GM12873 (cell line): ENCODE measurements around the gene DRC7.

Source experiments
- TF ChIP-seq, protein P1 (sequence below): IDR thresholded peaks from 2 replicates; pipeline ENCODE4 v1.5.1; 2012; ENCODE audit warnings: low read depth, mild to moderate bottlenecking, moderate library complexity, low read length, control low read depth; ENCODE audit not compliant: insufficient read depth; ENCODE audit errors: missing control alignments

DRC7 gene

DNA sequence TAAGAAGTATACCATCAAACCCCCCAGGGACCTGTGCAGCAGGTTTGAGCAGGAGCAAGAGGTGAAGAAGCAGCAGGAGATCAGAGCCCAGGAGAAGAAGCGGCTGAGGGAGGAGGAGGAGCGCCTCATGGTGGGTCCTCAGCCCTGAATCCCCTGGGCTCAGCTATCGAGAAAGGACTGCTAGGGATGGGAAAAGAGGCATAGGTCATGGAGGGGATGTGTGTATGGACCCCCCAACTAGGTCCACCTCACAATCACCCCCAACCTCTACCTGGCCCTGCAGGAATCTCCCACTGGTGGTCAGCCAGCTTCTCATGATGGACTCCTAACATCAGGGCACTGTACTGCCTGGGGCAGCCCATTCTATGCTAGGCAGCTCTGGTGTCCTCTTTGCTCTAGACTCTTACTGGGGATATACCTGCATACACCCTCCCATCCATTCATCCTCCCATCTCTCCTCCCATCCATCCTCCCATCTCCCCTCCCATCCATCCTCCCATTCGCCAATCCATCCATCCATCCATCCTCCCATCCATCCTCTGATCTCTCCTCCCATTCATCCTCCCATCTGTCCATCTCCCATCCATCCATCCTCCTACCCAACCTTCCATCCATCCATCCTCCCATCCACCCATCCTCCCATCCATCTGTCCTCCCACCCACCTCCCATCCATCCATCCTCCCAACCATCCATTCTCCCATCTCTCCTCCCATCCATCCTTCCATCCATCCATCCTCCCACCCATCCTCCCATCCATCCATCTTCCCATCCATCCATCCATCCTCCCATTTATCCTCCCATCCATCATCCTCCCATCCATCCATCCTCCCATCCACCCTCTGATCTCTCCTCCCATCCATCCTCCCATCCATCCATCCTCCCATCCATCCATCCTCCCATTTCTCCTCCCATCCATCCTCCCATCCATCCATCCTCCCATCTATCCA is 10.6 kb downstream of the DRC7 start:
- TF ChIP-seq, protein P1, sequence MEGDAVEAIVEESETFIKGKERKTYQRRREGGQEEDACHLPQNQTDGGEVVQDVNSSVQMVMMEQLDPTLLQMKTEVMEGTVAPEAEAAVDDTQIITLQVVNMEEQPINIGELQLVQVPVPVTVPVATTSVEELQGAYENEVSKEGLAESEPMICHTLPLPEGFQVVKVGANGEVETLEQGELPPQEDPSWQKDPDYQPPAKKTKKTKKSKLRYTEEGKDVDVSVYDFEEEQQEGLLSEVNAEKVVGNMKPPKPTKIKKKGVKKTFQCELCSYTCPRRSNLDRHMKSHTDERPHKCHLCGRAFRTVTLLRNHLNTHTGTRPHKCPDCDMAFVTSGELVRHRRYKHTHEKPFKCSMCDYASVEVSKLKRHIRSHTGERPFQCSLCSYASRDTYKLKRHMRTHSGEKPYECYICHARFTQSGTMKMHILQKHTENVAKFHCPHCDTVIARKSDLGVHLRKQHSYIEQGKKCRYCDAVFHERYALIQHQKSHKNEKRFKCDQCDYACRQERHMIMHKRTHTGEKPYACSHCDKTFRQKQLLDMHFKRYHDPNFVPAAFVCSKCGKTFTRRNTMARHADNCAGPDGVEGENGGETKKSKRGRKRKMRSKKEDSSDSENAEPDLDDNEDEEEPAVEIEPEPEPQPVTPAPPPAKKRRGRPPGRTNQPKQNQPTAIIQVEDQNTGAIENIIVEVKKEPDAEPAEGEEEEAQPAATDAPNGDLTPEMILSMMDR: no peak

DNA sequence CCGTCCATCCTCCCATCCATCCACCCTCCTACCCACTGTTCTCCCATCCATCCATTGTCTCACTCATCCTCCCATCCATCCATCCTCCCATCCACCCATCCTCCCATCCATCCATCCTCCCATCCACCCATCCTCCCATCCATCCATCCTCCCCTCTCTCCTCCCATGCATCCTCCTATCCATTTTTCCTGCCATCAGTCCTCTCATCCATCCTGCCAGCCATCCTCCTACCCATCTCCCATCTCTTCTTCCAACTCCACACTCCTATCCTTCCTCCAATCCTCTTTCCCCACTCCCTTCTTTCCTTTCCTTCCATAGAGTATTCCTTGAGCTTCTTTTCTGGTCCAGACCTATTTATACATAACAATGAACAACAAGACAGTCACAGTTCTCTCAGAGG is 12.1 kb downstream of the DRC7 start:
- TF ChIP-seq, protein P1: no peak

DNA sequence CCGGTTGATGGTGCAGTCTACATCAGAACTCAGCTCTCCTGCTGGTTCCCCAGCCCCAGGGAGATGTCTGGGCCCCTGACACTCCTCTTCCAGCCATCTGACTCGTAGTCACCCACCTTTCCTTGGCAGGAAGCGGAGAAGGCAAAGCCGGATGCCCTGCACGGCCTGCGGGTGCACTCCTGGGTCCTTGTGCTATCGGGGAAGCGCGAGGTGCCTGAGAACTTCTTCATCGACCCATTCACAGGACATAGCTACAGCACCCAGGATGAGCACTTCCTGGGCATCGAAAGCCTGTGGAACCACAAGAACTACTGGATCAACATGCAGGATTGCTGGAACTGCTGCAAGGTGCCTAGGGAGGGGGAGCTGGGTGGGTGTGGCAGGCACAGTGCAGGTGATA is 12.7 kb downstream of the DRC7 start:
- TF ChIP-seq, protein P1: no peak

DNA sequence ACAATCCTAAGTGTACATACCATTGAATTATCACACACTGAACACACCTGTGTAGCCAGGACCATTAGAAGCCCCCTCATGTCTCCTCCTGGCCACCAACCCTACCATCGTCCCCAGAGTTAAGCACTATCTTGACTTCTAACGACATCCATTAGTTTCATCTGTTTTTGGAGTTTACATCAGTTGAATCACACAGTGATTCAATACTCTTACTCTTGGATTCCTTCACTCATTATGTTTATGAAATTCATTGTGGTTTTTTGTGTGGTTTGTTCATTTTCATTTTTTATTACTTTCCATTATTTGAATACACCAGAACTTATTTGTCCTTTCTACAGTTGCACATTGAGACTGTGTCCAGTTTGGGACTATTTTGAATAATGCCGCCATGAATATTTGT is 13.6 kb downstream of the DRC7 start:
- TF ChIP-seq, protein P1: no peak

DNA sequence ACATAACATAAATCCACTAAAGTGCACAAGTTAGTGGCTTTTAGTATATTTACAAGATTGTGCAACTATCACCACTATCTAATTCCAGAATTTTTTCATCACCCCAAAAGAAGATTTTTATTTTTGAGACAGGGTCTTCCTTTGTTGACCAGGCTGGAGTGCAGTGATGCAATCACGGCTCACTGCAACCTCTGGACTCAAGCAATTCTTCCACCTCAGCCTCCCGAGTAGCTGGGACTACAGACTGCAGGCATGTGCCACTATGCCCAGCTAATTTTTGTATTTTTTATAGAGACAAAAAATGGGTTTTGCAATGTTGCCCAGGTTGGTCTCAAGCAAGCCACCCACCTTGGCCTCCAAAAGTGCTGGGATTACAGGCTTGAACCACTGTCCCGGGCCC is 15.1 kb downstream of the DRC7 start:
- TF ChIP-seq, protein P1: no peak

DNA sequence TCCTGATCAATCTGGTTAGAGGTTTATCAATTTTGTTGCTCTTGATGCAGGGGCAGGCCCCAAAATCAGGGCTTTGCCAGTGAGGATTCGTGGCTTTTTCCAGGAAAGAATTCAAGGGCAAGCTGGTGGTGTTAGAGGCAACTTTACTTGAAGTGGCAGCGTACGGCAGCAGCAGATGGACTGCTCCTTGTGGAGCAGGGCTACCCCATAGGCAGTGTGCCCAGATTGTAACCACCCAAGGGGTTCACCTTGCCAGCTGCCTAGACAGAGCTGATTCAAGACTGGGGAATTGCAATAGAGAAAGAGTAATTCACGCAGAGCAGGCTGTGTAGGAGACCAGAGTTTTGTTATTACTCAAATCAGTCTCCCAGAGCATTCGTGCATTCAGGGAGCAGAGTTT is 16.7 kb downstream of the DRC7 start:
- TF ChIP-seq, protein P1: no peak

DNA sequence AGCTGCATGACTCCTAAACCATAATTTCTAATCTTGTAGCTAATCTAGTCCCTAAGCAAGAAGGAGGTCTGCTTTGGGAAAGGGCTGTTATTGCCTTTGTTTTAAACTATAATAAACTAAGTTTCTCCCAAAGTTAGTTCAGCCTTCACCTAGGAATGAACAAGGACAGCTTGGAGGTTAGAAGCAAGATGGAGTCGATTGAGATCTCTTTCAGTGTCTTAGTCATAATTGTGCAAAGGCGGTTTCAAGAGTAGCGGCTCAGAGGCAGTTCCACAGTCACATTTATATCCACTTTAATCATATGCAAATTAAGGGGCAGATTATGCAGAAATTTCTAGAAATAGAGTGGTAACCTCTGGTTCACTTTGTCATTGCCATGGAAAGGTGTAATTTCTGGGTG is 17.4 kb downstream of the DRC7 start:
- TF ChIP-seq, protein P1: no peak
